ENCODE data around the gene GDF7.

GDF7 gene

DNA sequence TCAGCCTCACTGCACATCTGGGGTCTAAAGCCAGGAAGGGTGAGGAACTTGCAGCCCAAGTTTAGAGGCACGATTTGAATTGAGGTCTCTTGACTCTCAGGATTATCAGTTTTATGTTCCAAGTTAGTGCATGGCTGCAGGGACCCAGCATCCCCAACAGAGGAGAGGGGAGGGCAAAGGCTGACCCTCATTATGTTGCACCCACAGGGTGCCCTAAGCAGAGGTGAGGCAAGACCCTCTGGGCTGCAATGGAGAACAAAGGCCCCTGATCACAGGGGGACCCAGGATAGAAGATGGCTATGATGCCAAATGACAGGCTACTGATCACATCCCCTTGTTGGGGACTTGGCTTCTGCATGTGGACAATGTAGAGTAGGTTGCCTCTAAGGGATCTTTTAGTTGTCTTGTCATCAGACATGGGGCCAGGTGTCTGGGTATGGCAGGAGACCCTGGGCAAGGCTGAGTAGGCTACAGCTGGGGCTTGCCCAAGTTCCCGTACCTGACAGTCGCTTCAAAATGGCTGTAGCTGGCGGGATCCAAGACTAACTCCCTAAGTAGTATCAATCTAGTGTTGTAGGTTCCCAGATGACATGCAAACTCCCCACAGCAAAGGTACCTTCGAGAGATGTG lies 4.5 kb upstream of the GDF7 start:
- no peak for DNase-seq (ENCODE audit: low read depth)

DNA sequence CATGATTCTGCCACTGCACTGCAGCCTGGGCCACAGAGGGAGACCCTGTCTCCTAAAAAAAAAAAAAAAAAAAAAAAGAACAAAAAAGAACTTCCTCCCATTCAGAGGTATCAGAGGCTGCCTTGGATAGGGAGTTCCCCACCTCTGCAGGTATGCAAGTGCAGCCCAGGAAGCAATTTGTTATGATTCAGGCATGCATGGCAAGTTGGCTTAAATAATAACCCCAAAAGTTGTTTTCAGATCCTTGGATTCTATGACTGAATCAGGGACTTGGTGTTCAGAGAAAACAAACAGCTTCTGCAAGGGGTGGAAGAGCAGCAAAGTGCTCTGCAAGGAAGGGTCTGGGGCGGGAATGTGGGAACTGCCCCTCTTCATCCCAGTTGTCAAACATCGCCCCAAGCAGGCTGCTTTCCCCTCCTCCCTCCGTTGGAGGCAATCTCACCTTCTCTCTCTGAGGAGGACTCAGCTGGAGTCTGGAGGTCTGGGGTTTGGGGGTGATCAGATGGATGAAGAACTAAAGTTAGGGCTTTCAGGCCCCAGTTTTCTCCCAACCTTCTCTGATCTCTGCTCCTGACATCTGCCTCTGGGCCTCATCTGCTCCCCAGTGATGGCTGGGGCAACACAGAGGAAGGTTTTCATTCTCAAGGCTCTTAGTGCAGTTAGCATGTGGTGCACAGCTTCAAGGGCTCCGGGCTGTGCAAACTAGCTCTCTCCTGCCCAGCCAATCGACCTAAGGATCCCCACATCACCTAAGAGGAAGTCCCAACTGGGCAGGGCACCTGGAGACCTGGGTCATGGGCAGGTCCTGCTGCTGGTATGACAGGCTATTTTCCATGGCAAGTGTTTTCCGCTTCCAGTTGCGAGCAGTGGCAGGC lies 3.5 kb upstream of the GDF7 start:
- DNase-seq (ENCODE audit: low read depth) = no peak

DNA sequence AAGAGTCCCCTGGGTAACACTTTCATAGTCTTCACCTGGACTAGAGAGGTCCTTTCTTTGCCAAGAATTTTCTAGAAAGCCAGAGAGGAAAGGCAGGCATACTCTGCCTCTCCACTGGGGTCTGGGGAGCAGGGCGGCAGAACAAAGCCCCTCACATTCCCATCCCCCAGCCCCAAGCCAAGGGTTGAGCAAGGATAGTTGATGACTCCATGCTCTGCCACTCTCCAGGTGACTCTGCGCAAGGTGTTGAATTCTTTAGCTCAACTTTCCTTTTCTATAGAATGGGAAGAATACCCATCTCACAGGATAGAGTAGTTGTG lies 2.9 kb upstream of the GDF7 start:
- DNase-seq (ENCODE audit: low read depth) = no peak

DNA sequence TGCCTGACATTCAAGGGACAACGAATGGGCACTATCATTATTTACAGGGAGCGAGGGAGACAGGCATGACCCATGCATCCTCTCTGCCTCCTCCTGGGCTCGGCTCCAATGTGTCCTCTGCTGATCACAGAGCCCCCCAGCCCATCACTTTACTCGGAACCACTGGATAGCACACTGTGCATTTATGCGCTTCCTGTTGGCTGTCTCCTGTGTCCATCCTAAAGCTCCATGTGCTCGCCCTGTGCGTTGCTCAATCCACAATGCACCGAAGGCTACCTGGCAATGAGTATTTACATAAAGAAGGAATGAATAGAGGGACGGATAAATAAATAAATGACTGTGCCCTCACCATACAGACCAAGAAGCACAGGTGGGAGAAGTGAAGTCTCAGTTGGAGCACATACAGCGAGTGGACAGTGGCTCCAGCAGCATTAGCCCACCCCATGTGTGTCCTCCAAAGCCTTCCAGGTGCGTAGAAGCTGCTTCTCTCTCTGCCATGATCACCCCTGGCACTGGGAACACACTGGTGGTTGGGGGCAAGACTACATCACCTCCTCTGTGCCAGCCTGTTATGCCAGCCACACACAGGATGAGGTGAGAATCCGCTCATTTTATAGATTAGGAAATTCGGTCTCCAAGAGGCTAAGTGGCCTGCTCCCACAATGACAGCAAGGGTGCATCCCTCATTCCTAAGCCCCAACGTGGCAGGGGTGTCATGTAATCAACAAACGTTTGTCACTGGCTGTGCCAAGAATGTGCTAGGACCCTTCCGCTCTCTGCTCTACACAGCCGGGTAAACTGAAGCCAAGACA lies 2.3 kb upstream of the GDF7 start:
- no peak for DNase-seq (ENCODE audit: low read depth)

DNA sequence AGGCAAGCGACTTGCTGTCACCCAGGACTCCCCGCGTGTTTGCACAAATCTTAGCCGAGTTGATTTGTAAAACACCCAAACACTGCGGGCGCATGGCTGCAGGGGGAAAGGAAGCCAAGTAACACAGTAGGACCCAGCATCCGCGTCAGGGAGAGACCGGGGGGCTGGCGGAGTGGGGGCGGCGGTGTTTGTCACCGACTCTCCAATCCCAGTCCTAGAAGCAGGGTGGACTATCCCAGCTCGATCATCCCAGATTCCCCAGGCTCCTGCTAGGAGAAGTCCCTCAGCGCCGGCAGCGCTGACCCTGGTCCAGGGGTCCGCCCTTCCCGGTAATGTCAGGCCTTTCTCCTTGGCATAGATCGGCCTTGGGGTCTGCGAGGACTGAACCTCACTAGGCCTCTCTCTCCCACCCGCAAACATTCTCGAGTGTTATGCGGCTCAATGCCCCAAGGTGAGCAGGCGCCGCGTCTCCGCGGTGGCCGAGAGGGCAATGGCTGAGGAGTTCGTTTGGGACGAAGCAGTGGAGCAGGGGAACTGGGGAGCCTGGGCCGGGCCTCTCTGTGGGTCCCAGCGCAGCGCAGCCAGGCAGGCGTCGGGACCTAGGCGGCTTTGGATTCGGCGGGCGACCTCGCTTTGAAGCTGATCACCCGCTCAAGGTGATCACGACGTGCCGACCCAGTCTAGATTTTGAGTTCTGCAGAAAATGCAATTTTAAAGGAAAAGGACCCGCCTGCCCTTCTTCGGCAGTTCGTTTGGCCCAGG lies 1.5 kb upstream of the GDF7 start:
- DNase-seq (ENCODE audit: low read depth) = no peak

DNA sequence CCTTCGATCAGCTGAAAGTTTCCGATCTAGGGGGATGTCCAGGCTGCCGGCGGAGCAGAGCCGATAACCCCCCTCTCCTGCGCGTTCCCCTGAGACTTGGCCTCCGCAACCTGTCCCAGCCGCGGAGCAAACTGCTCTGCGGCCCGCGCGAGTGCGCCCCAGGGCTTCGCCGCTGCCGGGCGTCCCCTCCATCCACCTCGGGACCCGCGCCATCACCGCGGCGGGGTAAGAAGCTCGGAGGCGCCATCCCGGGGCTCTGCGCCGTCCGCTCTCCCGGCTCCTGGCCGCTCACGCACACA lies 990 bp upstream of the GDF7 start:
- DNase-seq (ENCODE audit: low read depth) = no peak

DNA sequence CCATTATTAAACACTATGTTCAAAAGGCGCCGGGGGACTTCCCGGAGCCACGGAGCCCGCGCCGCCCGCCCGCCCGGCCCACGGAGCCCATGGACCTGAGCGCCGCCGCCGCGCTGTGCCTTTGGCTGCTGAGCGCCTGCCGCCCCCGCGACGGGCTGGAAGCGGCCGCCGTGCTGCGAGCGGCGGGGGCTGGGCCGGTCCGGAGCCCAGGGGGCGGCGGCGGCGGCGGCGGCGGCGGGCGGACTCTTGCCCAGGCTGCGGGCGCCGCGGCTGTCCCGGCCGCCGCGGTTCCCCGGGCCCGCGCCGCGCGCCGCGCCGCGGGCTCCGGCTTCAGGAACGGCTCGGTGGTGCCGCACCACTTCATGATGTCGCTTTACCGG lies 197 bp downstream of the GDF7 start:
- no peak for DNase-seq (ENCODE audit: low read depth)

DNA sequence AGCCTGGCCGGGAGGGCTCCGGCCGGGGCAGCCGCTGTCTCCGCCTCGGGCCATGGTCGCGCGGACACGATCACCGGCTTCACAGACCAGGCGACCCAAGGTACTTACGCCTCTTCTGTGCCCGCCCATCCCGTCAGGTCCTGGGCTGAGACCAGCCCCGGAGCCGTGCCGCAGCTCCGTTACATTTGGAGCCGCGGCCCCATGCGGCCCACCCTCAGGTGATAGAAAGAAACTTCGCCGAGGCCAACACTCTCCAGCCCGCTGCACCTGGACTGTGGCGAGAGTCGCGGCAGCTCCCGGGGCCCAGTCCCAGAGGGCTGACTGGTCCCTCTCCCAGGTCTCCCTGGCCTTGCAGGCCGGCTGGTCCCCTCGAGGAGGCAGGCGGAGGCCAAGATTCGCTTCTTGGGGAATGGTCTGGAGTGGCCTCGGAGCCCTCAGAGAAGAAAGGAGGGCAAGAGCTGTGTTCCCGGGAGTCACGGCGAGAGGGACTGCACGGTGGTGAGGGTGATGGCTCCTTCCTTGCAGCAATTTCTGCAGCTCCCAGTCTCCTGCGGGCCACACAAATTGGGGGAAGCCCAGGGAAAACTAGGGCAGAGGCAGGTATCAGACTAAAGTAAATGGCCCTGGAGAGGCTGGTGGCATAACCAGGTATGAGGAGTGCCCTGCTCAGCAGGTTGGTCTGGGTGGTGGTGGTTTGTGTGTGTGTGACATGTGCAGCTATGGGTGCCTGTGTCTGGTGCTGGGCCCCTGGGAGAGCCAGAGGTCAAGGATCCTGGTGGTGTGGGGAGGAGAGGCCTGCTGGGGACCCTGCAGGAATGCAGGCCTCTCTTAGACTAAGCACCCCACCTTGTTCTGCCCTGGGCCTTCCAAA lies 822 bp downstream of the GDF7 start:
- no peak for DNase-seq (ENCODE audit: low read depth)

DNA sequence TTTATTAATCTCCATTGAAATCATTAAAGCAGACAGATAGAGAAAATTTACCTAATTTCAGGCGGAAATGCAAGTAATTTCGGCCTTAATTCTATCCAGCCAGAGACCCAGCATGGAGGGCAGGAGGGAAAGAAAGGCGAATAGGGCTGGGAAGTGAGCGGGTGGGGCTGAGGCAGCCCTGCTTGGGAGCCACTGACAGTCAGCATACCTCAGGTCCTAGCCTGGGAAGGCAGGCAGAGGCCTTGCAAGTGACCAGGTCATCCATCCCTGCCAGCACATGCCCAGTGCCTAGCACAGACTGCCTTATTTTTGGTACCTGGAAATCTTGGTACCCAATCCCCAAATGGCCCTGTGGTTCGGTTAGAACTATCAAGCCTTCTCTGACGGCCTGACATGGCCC lies 1.5 kb downstream of the GDF7 start:
- DNase-seq (ENCODE audit: low read depth) = no peak

DNA sequence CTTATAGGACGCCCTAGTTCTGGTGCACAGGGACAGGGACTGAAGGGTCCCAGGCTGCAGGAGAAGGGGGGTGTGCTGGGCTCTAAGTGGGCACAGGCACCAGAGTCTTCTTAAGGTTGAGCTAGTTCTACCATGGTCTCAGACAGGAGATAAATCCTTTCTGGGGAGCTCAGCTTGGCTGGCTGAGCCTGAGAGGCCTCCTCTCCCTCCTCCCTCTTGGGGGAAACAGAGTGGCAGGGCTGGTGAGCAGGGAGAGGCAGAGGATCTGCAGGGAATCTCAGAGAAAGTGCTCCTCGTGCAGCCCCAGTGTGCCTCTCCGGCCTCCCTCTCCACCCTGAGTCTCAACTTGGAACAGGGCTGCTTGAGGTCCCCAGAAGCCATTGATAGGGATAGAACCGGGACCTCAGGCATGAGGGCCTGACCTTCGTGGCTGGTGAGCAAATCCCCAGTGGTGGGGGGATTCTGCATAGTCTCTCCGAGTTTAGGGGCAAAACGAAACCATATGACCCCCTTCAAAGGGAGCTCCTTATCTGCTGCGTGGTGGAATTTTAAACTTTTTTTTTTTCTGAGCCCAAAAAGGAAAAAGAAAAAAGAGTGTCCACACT lies 2.0 kb downstream of the GDF7 start:
- no peak for DNase-seq (ENCODE audit: low read depth)

DNA sequence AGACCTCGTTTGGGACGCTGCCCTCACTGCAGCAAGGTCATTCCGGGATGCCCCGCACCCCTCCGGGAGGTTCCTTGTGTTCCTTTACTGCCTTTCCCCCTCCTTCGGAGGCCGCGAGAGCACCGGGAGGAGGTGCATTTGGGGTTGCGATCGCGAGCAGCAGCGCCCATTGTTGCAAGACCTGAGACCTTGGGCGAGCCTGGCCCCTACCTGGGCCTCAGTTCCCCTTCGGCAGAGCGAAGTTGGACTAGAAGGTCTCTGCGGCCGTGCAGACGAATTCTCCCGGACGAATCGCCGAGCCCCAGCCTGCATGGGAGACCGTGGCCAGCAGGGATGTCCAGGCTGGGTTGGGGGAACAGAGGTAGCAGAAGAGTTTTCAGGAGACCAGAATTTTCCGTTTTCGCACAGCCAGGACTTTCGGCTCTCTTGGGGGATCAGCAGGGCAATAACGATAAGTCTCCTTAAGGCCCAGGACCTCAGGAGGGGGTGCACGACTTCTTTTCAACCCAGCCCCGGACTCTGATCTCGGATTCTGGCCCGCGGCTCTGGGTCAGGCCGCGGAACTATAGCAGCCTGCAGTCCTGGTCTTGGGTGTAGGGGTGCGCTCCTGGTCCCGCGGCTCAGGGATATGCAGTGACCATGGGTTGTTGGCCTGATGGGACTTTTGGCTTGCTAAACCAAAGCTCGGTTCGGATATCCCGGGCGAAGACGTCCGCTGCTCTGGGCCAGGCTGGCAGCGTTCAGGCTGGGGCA lies 2.8 kb downstream of the GDF7 start:
- DNase-seq (ENCODE audit: low read depth) = no peak

DNA sequence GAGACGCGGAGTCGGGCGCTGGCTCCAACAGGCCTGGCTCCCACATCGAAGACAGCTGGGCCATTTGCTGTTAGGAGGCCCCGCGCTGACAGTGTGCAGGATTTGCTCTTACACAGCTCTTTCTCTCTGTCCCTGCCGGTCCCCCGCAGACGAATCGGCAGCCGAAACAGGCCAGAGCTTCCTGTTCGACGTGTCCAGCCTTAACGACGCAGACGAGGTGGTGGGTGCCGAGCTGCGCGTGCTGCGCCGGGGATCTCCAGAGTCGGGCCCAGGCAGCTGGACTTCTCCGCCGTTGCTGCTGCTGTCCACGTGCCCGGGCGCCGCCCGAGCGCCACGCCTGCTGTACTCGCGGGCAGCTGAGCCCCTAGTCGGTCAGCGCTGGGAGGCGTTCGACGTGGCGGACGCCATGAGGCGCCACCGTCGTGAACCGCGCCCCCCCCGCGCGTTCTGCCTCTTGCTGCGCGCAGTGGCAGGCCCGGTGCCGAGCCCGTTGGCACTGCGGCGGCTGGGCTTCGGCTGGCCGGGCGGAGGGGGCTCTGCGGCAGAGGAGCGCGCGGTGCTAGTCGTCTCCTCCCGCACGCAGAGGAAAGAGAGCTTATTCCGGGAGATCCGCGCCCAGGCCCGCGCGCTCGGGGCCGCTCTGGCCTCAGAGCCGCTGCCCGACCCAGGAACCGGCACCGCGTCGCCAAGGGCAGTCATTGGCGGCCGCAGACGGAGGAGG lies 3.5 kb downstream of the GDF7 start:
- DNase-seq (ENCODE audit: low read depth) = no peak

DNA sequence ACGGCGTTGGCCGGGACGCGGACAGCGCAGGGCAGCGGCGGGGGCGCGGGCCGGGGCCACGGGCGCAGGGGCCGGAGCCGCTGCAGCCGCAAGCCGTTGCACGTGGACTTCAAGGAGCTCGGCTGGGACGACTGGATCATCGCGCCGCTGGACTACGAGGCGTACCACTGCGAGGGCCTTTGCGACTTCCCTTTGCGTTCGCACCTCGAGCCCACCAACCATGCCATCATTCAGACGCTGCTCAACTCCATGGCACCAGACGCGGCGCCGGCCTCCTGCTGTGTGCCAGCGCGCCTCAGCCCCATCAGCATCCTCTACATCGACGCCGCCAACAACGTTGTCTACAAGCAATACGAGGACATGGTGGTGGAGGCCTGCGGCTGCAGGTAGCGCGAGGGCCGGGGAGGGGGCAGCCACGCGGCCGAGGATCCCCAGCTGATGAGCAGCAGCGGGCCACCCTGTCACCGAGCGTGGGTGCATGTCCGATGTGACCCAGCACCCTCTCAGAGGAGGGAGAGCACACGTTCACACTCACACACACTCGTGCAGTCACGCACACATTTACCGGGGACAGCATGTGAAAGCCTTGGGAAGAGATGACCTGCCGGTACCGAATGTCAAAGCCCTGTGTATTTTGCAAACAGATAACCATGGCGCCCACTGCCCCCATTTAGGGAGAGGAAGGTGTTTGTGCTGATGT lies 4.2 kb downstream of the GDF7 start:
- DNase-seq (ENCODE audit: low read depth) = no peak

DNA sequence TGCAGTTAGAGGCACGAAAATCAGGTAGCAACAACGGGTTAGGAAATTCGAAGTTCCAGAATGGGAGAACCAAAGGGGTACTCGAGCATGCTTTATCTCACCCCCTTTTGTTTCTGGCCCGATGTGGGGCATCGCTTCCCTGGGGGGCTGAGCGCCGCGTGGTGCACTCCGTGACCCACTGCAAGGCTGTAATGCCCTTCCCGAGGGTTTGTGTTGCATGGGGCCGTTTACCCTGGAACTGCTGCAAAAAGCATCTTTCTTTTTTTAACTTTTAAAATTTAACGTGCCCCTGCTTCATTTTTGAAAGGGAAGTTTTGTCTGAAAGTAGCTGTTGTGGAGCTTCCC lies 4.8 kb downstream of the GDF7 start:
- DNase-seq (ENCODE audit: low read depth) = no peak

DNA sequence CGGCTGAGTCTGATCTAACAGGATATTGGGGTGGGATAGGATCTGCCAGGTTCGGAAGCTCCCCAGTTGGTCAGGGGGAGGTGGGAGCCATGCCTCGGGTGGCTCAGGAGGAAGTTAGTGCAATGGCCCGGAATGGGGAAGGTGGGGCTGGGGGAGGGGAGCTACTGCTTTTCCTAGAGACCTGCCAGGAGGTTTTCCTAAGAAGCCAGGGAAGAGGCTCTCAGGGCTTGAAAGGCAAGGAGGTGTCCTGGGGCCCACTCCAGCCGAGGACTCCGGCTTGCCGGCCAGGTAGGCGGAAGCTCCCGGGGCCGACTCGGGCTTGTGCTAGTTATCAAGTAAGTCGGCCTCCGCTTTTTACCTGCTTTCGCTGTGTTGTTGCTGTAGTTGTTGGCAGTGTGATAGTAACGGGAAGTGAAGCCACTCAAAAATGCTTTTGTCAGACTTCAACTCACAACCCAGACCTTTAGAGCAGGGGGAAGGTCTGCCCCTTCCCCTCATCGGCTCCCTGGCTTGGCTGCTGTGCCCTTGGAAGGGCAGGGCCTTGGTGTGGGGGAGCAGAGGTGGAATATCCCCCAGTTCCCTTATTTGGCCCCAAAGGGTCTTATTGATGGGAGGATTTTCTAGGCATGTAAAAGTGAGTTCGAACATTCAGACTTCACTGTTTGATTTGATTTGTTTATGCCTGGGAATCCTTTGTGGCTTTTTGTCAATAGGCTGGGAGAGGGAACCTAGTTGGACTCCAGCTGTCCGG lies 5.4 kb downstream of the GDF7 start:
- no peak for DNase-seq (ENCODE audit: low read depth)

DNA sequence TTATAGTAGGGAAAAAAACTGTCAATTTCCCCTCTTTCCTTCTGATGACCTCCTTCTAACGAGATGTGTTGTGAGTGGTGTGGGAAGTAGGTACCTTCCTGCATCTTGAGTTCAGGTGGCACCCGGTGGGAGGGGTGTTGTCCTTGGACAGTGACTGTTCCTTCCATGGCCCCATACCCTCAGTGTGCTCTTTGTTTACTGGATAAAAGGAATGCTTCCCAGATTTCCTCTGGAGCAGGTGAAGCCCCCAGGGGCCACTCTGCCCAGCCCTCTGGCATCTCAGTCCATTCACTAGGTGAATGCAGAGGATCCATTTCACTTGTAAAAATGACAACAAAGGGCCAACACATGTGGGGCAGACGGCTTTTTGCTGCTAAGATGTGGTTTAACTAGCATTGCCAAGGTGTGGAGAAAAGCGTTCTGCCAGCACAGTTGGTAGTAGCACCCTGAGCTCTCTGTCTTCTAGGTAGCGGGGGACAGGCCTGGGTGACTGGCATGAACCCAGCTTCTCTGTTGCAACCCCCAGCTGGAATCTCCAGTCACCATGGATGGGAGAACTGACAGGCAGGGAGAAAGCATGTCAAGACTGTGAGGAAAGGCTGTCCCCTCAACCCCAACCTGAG lies 6.9 kb downstream of the GDF7 start:
- no peak for DNase-seq (ENCODE audit: low read depth)

DNA sequence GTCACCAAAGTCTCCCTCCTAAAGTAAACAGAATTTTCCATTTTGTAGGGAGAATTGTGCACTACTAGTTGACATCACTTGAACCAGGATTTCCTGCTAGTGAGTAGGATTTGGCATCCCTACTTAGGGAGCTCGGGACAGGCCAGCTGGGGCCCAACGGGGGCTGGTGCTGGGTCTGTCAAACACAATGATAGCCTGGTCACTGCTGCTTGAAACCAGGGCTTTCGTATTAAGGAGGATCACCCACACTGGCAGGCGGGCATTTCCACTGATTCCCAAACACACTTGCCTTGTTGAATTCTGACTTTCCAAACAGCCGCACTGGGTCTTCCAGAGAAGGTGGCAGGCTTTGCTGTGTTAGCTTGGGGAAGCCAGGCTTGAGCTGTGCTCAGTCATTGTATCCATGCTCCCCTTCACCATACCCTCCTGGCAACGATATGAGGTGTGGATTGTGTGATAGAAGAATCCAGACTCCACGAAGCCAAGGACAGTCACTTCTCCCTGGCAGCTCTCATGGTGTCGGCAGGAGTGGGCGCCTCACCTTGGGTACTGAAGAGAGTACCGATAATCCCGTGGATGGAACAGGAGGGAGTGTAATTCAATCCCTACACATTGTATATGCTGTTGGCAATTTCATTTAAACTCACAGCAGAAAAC lies 7.5 kb downstream of the GDF7 start:
- DNase-seq (ENCODE audit: low read depth) = no peak

All from HS-27A (cell line).